Chondrocyte (in vitro differentiated cells): ENCODE results near the gene SLC4A1. TPM values are rescaled to one million over a fixed set of nuclear protein-coding genes. Genes with fewer than 3 reads are reported as not detected.

Experiments used
- DNase-seq: peaks from one replicate; pipeline ENCODE4 v3.0.0; 2021; ENCODE audit warnings: mixed read lengths, low spot score
- H3K27ac Mint-ChIP-seq: one replicate; pipeline ENCODE4 v1.8.0; 2021; ENCODE audit warnings: mild to moderate bottlenecking, moderate library complexity, mixed read lengths; ENCODE audit not compliant: unreplicated experiment
- H3K27me3 Mint-ChIP-seq: 2 replicates; pipeline ENCODE4 v1.8.0; 2021; ENCODE audit warnings: low read depth, mixed read lengths
- H3K36me3 Mint-ChIP-seq: 2 replicates; pipeline ENCODE4 v1.8.0; 2021; ENCODE audit warnings: low read depth, mixed read lengths
- H3K4me1 Mint-ChIP-seq: 2 replicates; pipeline ENCODE4 v1.8.0; 2021; ENCODE audit warnings: low read depth, mild to moderate bottlenecking, mixed read lengths
- H3K4me3 Mint-ChIP-seq: one replicate; pipeline ENCODE4 v1.8.0; 2021; ENCODE audit warnings: mild to moderate bottlenecking, moderate library complexity, mixed read lengths; ENCODE audit not compliant: unreplicated experiment
- H3K9me3 Mint-ChIP-seq: 2 replicates; pipeline ENCODE4 v1.8.0; 2021; ENCODE audit warnings: low read depth, mixed read lengths
- microRNA-seq: library from miRNA; unstranded; fragments of <30 nt; microRNA quantifications from one replicate; pipeline ENCODE4 v1.2.0, GENCODE V29; 2020; ENCODE audit warnings: borderline number of aligned reads
- total RNA-seq: library from RNA; stranded (reverse); gene quantifications from 3 replicates; pipeline ENCODE4 v1.2.1, GENCODE V29; 2021
- TF ChIP-seq, protein P1 (sequence below): fragments of 200-600 bp; sonication (generic); IDR thresholded peaks from 2 replicates; pipeline ENCODE4 v1.5.0; 2021; ENCODE audit warnings: antibody characterized with exemption, mild to moderate bottlenecking, moderate library complexity

Gene SLC4A1
- total RNA-seq, 1 donor from 2014 or later: not detected

DNA sequence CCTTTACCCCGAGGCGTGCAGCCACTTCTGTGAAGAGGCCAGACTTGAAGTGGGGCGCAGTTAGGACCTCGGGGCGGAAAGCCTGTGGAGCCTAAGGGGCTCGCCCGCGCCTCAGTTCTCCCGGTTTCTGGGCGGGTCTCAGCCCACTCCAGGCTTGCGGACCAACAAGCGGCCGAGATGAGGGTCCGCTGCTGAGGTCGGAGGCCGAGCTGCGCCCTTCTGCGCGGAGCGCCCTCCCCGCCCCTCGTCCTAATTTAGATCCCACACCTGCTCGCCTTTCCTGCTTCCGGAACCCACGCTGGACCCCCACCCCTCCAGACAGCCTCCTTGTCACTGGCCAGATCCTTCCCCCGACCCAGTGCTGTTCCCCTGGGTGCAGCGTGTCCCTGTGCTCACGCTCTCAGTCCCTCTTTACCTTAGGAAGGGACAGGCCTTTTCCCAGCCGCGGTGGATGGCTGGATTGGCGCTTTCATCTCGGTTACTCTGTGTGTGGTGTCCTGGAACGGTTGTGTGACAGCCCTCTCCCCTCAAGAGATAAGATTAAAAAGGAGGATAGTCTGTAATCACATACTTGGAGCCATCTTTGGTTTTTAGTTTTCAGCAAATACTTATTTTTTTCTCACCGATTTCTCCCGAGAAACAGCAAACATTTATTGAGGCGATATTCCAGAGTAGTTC is 67.3 kb downstream of the SLC4A1 start:
- Mint-ChIP-seq H3K4me1 (peaks cover 33% of the 10 kb centered on the region), H3K27ac (peak overlapping the region; percentile 94), H3K36me3 (peaks cover 2% of the 10 kb centered on the region), H3K9me3 (no peaks in the 10 kb centered on the region), H3K27me3 (no peaks in the 10 kb centered on the region), H3K4me3 (peak overlapping the region; percentile 92)
- DNase-seq: no peak
- TF ChIP-seq, protein P1, sequence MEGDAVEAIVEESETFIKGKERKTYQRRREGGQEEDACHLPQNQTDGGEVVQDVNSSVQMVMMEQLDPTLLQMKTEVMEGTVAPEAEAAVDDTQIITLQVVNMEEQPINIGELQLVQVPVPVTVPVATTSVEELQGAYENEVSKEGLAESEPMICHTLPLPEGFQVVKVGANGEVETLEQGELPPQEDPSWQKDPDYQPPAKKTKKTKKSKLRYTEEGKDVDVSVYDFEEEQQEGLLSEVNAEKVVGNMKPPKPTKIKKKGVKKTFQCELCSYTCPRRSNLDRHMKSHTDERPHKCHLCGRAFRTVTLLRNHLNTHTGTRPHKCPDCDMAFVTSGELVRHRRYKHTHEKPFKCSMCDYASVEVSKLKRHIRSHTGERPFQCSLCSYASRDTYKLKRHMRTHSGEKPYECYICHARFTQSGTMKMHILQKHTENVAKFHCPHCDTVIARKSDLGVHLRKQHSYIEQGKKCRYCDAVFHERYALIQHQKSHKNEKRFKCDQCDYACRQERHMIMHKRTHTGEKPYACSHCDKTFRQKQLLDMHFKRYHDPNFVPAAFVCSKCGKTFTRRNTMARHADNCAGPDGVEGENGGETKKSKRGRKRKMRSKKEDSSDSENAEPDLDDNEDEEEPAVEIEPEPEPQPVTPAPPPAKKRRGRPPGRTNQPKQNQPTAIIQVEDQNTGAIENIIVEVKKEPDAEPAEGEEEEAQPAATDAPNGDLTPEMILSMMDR: no peak

DNA sequence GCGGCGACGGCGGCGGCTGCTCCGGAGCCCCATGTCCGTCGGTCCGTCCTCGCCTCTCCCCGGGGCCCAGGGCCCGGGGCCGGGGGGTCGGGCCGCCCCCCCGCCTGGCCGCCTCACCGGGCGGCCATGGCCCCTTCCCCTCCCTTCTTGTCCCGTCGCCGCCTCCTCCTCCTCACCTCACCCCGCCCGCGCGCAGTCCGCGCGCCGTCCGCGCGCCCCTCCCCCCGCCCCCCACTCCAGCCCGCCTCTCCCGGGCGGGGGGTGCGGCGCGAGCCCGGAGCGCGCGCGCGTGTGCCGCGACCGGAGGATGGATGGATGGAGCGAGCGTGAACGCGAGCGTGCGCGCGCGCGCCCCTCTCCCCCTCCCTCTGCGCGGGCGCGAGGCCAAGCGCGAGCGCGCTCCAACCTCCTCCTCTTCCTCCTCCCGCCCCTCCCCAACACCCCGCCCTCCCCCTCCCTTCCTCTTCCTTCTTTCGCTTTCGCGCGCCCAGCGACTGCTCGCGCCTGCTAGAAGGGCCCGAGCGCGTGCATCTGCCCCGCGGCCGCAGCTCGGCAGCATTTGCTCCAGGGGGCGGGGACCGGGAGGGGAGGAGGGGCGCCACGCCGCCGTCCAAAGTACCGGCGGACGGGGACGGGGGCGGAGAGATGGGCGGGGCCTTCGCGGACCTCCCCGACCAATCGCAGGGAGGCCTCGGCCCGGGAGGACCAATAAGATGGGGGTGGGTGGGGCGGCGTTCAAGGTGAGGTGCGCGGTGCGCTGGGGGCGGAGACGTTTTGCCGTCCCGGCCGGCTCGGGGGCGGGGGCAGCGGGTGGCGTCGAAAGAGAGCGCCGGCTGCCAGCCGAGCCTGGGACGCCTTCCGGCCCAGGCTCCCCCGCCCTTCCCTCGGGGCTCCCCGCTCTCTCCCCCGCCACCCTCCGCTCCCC is 68.1 kb downstream of the SLC4A1 start, which contains the start of gene ATXN7L3:
Gene ATXN7L3 (minus strand): TSS at position 332 of the 925 bp plus-strand sequence. CDS start 1,814 bp downstream, outside the sequence.
- TF ChIP-seq, protein P1: no peak
- no peaks in the 10 kb centered on the region for H3K9me3 Mint-ChIP-seq
- peaks cover 33% of the 10 kb centered on the region for H3K4me1 Mint-ChIP-seq
- peak within 1 kb of the TSS; percentile 92 for H3K4me3 Mint-ChIP-seq
- H3K27ac Mint-ChIP-seq: peak within 1 kb of the TSS; percentile 94
- H3K27me3 Mint-ChIP-seq: no peaks in the 10 kb centered on the region
- peaks cover 2% of the 10 kb centered on the region for H3K36me3 Mint-ChIP-seq
- DNase-seq: peak; percentile 99

DNA sequence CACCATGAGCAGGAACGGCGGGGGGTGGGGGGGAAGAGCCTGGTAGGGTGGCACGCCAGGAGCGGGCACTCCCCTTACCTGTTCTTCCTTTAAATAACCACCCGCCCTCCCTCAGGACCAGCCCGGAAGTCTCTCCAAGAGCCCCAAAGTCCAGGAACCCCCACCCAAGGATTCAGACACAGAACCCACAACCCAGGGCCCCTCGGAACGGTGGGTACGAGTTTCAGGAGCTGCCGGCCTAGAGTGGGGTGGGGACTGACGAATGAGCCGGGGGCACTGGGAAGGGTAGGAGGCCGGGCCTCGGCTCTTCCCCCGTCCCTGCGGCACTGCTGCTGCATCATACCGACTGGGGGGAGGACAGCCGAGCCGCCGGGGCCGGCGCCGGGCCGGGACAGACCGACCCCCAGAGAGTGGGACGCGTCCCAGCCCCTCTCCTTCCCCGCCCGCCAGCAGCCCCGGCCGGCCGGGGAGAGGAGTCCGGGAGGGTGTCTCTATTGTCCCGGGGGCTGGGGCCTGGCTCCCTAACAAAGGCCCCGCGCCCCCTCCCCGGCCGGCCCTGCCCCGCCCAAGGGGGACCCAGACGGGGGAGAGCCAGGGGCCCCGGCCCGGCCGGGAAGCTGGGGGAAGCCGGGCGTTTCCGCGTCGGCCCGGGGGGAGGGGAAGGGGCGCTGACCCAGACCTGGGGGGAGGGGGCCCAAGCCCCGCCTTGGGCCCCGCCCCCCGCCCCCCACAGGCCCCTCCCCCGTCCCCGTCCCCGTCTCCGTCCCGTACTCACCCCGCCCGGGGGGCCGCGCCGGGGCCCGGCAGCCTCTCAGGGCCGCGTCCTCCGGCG is 69.0 kb downstream of the SLC4A1 start:
- Mint-ChIP-seq H3K4me1 (peaks cover 30% of the 10 kb centered on the region), H3K27ac (peak overlapping the region; percentile 79), H3K36me3 (peaks cover 8% of the 10 kb centered on the region), H3K9me3 (no peaks in the 10 kb centered on the region), H3K4me3 (peak overlapping the region; percentile 77), H3K27me3 (no peaks in the 10 kb centered on the region)
- DNase-seq: peak; percentile 89
- TF ChIP-seq, protein P1: no peak

Small RNA genes within 50 kb of the gene (microRNA-seq; reads per million reads assigned to microRNA genes)
- gene MIR6782: not detected

Other genes starting within 250 kb of the SLC4A1 start
- gene LSM12, start 201.5 kb downstream of the SLC4A1 start, total RNA-seq: 48.3 to 51.0 TPM (median 49.7 TPM) in 3 replicates
- 52.3 to 70.5 TPM (median 59.2 TPM) in 3 replicates for gene G6PC3, start 197.4 kb downstream of the SLC4A1 start, total RNA-seq
- gene HDAC5, start 144.5 kb downstream of the SLC4A1 start, total RNA-seq: 46.3 to 51.2 TPM (median 47.0 TPM) in 3 replicates
- gene HROB, start 126.2 kb downstream of the SLC4A1 start, total RNA-seq: 1.3 to 2.8 TPM (median 2.0 TPM) in 3 replicates
- gene ASB16, start 97.4 kb downstream of the SLC4A1 start, total RNA-seq: not detected in 3 replicates
- 34.8 to 37.3 TPM (median 35.9 TPM) in 3 replicates for gene TMUB2, start 81.2 kb downstream of the SLC4A1 start, total RNA-seq
- gene ATXN7L3, start 68.3 kb downstream of the SLC4A1 start, total RNA-seq: 79.7 to 100 TPM (median 93.4 TPM) in 3 replicates
- gene UBTF, start 48.5 kb downstream of the SLC4A1 start, total RNA-seq: 62.1 to 108 TPM (median 62.9 TPM) in 3 replicates
- gene RUNDC3A, start 40.5 kb upstream of the SLC4A1 start, total RNA-seq: 0.40 to 0.77 TPM (median 0.77 TPM) in 3 replicates
- gene SLC25A39, start 56.7 kb upstream of the SLC4A1 start, total RNA-seq: 78.6 to 95.5 TPM (median 84.1 TPM) in 3 replicates
- 340 to 401 TPM (median 342 TPM) in 3 replicates for gene GRN, start 77.2 kb upstream of the SLC4A1 start, total RNA-seq
- 14.8 to 20.6 TPM (median 18.6 TPM) in 3 replicates for gene FAM171A2, start 95.7 kb upstream of the SLC4A1 start, total RNA-seq
- 1.7 to 2.2 TPM (median 2.0 TPM) in 3 replicates for gene ITGA2B, start 121.5 kb upstream of the SLC4A1 start, total RNA-seq
- gene GPATCH8, start 235.3 kb upstream of the SLC4A1 start, total RNA-seq: 31.1 to 47.0 TPM (median 35.5 TPM) in 3 replicates